HEK293 (cell line): ENCODE measurements around the gene CREBRF.

Source experiments
- CTCF ChIA-PET: fragments of 350-600 bp; formaldehyde crosslinking; extraction: SDS; loops from one replicate; lab custom pipeline; 2021; ENCODE audit warnings: antibody characterized with exemption; lab: Yijun Ruan, JAX
- POLR2A ChIA-PET: fragments of 300-600 bp; formaldehyde crosslinking; extraction: SDS; loops from one replicate; lab custom pipeline; 2020; ENCODE audit warnings: antibody characterized with exemption, inconsistent platforms; lab: Yijun Ruan, JAX
- H3K27ac ChIP-seq: fragments of 200-500 bp; sonication (Bioruptor generic); 2 replicates; pipeline ENCODE4 v1.5.1; 2014; ENCODE audit warnings: low read depth, low read length, control low read depth, inconsistent platforms; ENCODE audit errors: extremely low read depth
- H3K36me3 ChIP-seq, 2 experiments: fragments of 200-500 bp in 1 of 2; sonication (Bioruptor generic) in 1 of 2; 1 replicate in 1 of 2; 2 replicates in 1 of 2; pipeline ENCODE4 v1.5.1; 2014 to 2017; ENCODE audit warnings: inconsistent platforms in 2 of 2, low read length in 2 of 2; ENCODE audit not compliant: control insufficient read depth in 2 of 2, insufficient read depth in 1 of 2
- H3K4me1 ChIP-seq: fragments of 200-500 bp; sonication (Bioruptor generic); 2 replicates; pipeline ENCODE4 v1.5.1; 2014; ENCODE audit warnings: mild to moderate bottlenecking, low read length, inconsistent platforms; ENCODE audit not compliant: control insufficient read depth, insufficient read depth
- H3K4me3 ChIP-seq: 2 replicates; pipeline ENCODE4 v1.5.1; 2011; ENCODE audit warnings: low read depth, mild to moderate bottlenecking, control low read depth, low read length, moderate library complexity
- H3K9me3 ChIP-seq: fragments of 200-500 bp; sonication (Bioruptor generic); 2 replicates; pipeline ENCODE4 v1.5.1; 2014; ENCODE audit warnings: low read depth, low read length, inconsistent platforms; ENCODE audit not compliant: control insufficient read depth, insufficient read depth
- SETDB1 ChIP-seq: IDR thresholded peaks from one replicate; pipeline ENCODE4 v1.6.1; 2017; ENCODE audit warnings: mild to moderate bottlenecking, low read length, moderate library complexity, mixed read lengths; ENCODE audit not compliant: insufficient read length
- ZBTB11 ChIP-seq: fragments of 450-650 bp; formaldehyde crosslinking; conservative IDR thresholded peaks from 2 replicates; pipeline ENCODE4 v1.5.1; 2016; ENCODE audit warnings: low read depth, missing biosample characterization, missing genetic modification characterization
- ZBTB6 ChIP-seq: fragments of 450-650 bp; formaldehyde crosslinking; IDR thresholded peaks from 2 replicates; pipeline ENCODE4 v1.5.1; 2017; ENCODE audit warnings: missing biosample characterization, missing genetic modification characterization
- ZEB2 ChIP-seq: fragments of 450-650 bp; formaldehyde crosslinking; IDR thresholded peaks from 2 replicates; pipeline ENCODE4 v1.5.1; 2016; ENCODE audit warnings: missing biosample characterization, missing genetic modification characterization
- ZNF132 ChIP-seq: fragments of 450-650 bp; formaldehyde crosslinking; IDR thresholded peaks from 2 replicates; pipeline ENCODE4 v1.5.1; 2017; ENCODE audit warnings: missing biosample characterization, missing genetic modification characterization, borderline replicate concordance
- ZNF133 ChIP-seq: fragments of 450-650 bp; formaldehyde crosslinking; IDR thresholded peaks from 2 replicates; pipeline ENCODE4 v1.5.1; 2016; ENCODE audit warnings: missing biosample characterization, missing genetic modification characterization
- ZNF169 ChIP-seq: fragments of 450-650 bp; formaldehyde crosslinking; IDR thresholded peaks from 2 replicates; pipeline ENCODE4 v1.5.1; 2016; ENCODE audit warnings: missing biosample characterization, missing genetic modification characterization
- ZNF433 ChIP-seq: fragments of 450-650 bp; formaldehyde crosslinking; IDR thresholded peaks from 2 replicates; pipeline ENCODE4 v1.5.1; 2016; ENCODE audit warnings: missing biosample characterization, missing genetic modification characterization, low read depth
- ZNF48 ChIP-seq: fragments of 450-650 bp; formaldehyde crosslinking; IDR thresholded peaks from 2 replicates; pipeline ENCODE4 v1.5.1; 2016; ENCODE audit warnings: missing biosample characterization, missing genetic modification characterization
- ZNF530 ChIP-seq: fragments of 450-650 bp; formaldehyde crosslinking; IDR thresholded peaks from 2 replicates; pipeline ENCODE4 v1.5.1; 2016; ENCODE audit warnings: low read depth, missing biosample characterization, missing genetic modification characterization
- ZNF677 ChIP-seq: fragments of 450-650 bp; IDR thresholded peaks from 2 replicates; pipeline ENCODE4 v1.5.0; 2018; ENCODE audit warnings: missing biosample characterization, mild to moderate bottlenecking, missing genetic modification characterization, moderate library complexity
- ZNF701 ChIP-seq: fragments of 450-650 bp; formaldehyde crosslinking; IDR thresholded peaks from 2 replicates; pipeline ENCODE4 v1.5.1; 2016; ENCODE audit warnings: missing biosample characterization, missing genetic modification characterization
- ZNF707 ChIP-seq: fragments of 450-650 bp; formaldehyde crosslinking; IDR thresholded peaks from 2 replicates; pipeline ENCODE4 v1.5.1; 2016; ENCODE audit warnings: missing biosample characterization, missing genetic modification characterization
- TF ChIP-seq, protein P1 (sequence below): fragments of 450-650 bp; formaldehyde crosslinking; IDR thresholded peaks from 2 replicates; pipeline ENCODE4 v1.5.1; 2016; ENCODE audit warnings: missing biosample characterization, missing genetic modification characterization
- TF ChIP-seq, protein P2 (sequence below): fragments of 450-650 bp; formaldehyde crosslinking; IDR thresholded peaks from 2 replicates; pipeline ENCODE4 v1.5.1; 2016; ENCODE audit warnings: missing biosample characterization, missing genetic modification characterization
- TF ChIP-seq, protein P3 (sequence below): IDR thresholded peaks from 2 replicates; pipeline ENCODE4 v1.6.1; 2011; ENCODE audit warnings: mild to moderate bottlenecking, low read depth, low read length, borderline replicate concordance

Gene CREBRF

DNA sequence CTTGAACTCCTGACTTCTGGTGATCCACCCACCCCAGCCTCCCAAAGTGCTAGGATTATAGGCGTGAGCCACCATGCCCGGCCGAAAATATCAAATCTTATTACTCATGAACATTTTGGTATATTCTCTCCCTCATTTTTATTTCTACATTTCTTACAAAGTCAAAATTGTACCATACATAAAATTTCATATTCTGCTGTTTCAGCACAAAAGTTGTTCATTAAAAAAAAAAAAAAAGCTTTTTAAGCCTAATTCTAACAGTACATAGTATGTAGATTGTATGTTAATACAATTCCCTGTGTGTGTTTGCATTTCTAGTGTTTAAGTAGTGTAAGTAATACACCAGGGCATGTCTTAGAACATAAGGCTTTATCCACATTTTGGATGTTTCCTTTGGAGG lies 103.1 kb downstream of the CREBRF start:
- CTCF ChIA-PET = no interaction called here
- H3K36me3 ChIP-seq = peaks cover 30 to 62% of the 10 kb centered on the region in 2 experiments

DNA sequence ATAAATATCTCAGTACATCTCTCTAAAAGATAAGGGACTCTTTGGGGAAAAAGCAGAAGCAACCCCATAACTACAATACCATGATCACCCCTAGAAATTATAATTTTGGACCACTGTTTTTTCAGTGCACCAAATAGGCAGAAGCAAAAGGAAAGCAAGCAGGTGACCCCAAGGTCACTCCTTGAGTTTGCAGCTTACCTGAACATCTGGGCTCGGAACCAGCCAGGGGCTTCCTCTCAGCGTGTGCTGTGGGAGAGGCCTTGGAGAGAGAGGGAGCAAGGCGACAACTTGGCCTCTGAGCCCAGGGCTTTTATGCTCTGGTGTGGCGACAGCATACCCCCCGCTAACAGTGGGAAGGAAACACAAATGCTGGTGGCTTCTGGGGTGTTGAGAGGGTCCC lies 105.0 kb downstream of the CREBRF start:
- CTCF ChIA-PET = no interaction called here
- Histone ChIP-seq H3K36me3 (peaks cover 16 to 48% of the 10 kb centered on the region in 2 experiments), H3K27ac (no peak overlapping the region), H3K4me1 (no peaks in the 10 kb centered on the region), H3K4me3 (no peak overlapping the region), H3K9me3 (no peaks in the 10 kb centered on the region)
- TF ChIP-seq ZEB2 (tag by site-specific recombination) (no peak), ZNF132 (tag by site-specific recombination) (no peak)
- POLR2A ChIA-PET = no interaction called here

More for the DNA sequence above, 103.1 kb downstream of the CREBRF start:
- POLR2A ChIA-PET = no interaction called here
- Histone ChIP-seq H3K27ac (no peak overlapping the region), H3K4me3 (no peak overlapping the region), H3K4me1 (no peaks in the 10 kb centered on the region), H3K9me3 (no peaks in the 10 kb centered on the region)
- TF ChIP-seq ZNF48 (tag by site-specific recombination) (no peak), ZNF677 (tag by site-specific recombination) (no peak), ZNF169 (tag by site-specific recombination) (no peak), ZNF433 (no peak), ZNF707 (tag by site-specific recombination) (no peak), ZBTB11 (tag by site-specific recombination) (no peak), ZNF530 (no peak), ZNF133 (no peak), SETDB1 (no peak), ZBTB6 (tag by site-specific recombination) (no peak), ZNF701 (tag by site-specific recombination) (no peak)
- TF ChIP-seq, protein P1, sequence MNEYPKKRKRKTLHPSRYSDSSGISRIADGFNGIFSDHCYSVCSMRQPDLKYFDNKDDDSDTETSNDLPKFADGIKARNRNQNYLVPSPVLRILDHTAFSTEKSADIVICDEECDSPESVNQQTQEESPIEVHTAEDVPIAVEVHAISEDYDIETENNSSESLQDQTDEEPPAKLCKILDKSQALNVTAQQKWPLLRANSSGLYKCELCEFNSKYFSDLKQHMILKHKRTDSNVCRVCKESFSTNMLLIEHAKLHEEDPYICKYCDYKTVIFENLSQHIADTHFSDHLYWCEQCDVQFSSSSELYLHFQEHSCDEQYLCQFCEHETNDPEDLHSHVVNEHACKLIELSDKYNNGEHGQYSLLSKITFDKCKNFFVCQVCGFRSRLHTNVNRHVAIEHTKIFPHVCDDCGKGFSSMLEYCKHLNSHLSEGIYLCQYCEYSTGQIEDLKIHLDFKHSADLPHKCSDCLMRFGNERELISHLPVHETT = no peak
- TF ChIP-seq, protein P2, sequence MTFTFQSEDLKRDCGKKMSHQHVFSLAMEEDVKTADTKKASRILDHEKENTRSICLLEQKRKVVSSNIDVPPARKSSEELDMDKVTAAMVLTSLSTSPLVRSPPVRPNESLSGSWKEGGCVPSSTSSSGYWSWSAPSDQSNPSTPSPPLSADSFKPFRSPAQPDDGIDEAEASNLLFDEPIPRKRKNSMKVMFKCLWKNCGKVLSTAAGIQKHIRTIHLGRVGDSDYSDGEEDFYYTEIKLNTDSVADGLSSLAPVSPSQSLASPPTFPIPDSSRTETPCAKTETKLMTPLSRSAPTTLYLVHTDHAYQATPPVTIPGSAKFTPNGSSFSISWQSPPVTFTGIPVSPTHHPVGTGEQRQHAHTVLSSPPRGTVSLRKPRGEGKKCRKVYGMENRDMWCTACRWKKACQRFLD (tag by site-specific recombination) = no peak
- TF ChIP-seq, protein P3, sequence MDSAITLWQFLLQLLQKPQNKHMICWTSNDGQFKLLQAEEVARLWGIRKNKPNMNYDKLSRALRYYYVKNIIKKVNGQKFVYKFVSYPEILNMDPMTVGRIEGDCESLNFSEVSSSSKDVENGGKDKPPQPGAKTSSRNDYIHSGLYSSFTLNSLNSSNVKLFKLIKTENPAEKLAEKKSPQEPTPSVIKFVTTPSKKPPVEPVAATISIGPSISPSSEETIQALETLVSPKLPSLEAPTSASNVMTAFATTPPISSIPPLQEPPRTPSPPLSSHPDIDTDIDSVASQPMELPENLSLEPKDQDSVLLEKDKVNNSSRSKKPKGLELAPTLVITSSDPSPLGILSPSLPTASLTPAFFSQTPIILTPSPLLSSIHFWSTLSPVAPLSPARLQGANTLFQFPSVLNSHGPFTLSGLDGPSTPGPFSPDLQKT = no peak
